A549 (cell line): ENCODE measurements around the gene SCAANT1. TPM values are rescaled to one million over a fixed set of nuclear protein-coding genes. Genes with fewer than 3 reads are reported as not detected.

Experiments
- ATAC-seq, 2 experiments: fragments of 200-7000 bp in 1 of 2; fragments of >200 bp in 1 of 2; cut with Nextera tagmentation in 1 of 2; cut with Tn5 transposase in 1 of 2; 3 replicates each; pipeline versions ENCODE4 v1.8.0 to v1.9.1; 2018 to 2020; ENCODE audit warnings: mild to moderate bottlenecking in 1 of 2, moderate library complexity in 1 of 2
- CTCF ChIA-PET: fragments of 300-600 bp; sonication (Branson Sonifier 250); formaldehyde crosslinking; extraction: SDS; loops from one replicate; lab custom pipeline; 2021; ENCODE audit warnings: antibody characterized with exemption, inconsistent platforms; lab: Yijun Ruan, JAX
- POLR2A ChIA-PET: fragments of 350-600 bp; formaldehyde crosslinking; extraction: SDS; loops from one replicate; lab custom pipeline; 2021; ENCODE audit warnings: antibody characterized with exemption, inconsistent platforms; lab: Yijun Ruan, JAX
- DNase-seq, 2 experiments: peaks; one replicate each; pipeline versions ENCODE4 v3.0.0 to v3.0.0-alpha.2; 2011 to 2016; ENCODE audit warnings: low read depth in 1 of 2, low spot score in 1 of 2
- FAIRE-seq: peaks from 2 replicates; lab custom pipeline; 2011; peaks lifted over from hg19 to GRCh38; lab: Jason Lieb, UNC
- H3K27ac ChIP-seq, 2 experiments: fragments of >200 bp; sonication (Bioruptor Twin); formaldehyde crosslinking; 3 replicates each; pipeline ENCODE4 v1.5.1; 2016 to 2017
- H3K4me1 ChIP-seq: fragments of >200 bp; sonication (Bioruptor Twin); formaldehyde crosslinking; 3 replicates; pipeline ENCODE4 v1.6.1; 2016
- H3K4me2 ChIP-seq: fragments of >200 bp; sonication (Bioruptor Twin); formaldehyde crosslinking; 3 replicates; pipeline ENCODE4 v1.6.1; 2016
- H3K4me3 ChIP-seq: fragments of >200 bp; sonication (Bioruptor Twin); formaldehyde crosslinking; 3 replicates; pipeline ENCODE4 v1.5.1; 2016
- H3K9me3 ChIP-seq: fragments of >200 bp; sonication (Bioruptor Twin); formaldehyde crosslinking; 3 replicates; pipeline ENCODE4 v1.6.1; 2016
- ATOH8 ChIP-seq: fragments of 250-450 bp; sonication (Bioruptor Pico); IDR thresholded peaks from 2 replicates; pipeline ENCODE4 v1.5.0; 2020; ENCODE audit warnings: low read depth, mild to moderate bottlenecking, moderate library complexity
- BHLHE40 ChIP-seq: IDR thresholded peaks from 2 replicates; pipeline ENCODE4 v1.6.1; 2012; ENCODE audit warnings: low read depth, low read length, inconsistent platforms
- CHD2 ChIP-seq: fragments of 150-350 bp; IDR thresholded peaks from 2 replicates; pipeline ENCODE4 v1.6.1; 2014; ENCODE audit warnings: low read length; ENCODE audit not compliant: partially characterized antibody
- E2F6 ChIP-seq: IDR thresholded peaks from 2 replicates; pipeline ENCODE4 v1.6.1; 2012; ENCODE audit warnings: low read depth, borderline replicate concordance
- EHF ChIP-seq: fragments of 250-450 bp; sonication (Bioruptor Pico); IDR thresholded peaks from 2 replicates; pipeline ENCODE4 v1.5.0; 2020; ENCODE audit warnings: mild to moderate bottlenecking
- ESRRA ChIP-seq: fragments of 150-350 bp; IDR thresholded peaks from 2 replicates; pipeline ENCODE4 v1.6.1; 2014; ENCODE audit warnings: mild to moderate bottlenecking, low read length, borderline replicate concordance
- FOSB ChIP-seq: fragments of 250-450 bp; sonication (Bioruptor Pico); IDR thresholded peaks from 2 replicates; pipeline ENCODE4 v1.5.0; 2020; ENCODE audit warnings: mild to moderate bottlenecking, moderate library complexity
- FOSL2 ChIP-seq, 2 experiments: fragments of 450-650 bp in 1 of 2; fragments of >200 bp in 1 of 2; sonication (Bioruptor Twin) in 1 of 2; formaldehyde crosslinking; IDR thresholded peaks; 2 replicates each; pipeline versions ENCODE4 v1.5.0 to v1.6.1; 2016 to 2020; ENCODE audit warnings: mild to moderate bottlenecking in 1 of 2, moderate library complexity in 1 of 2
- HDAC2 ChIP-seq: fragments of 200-600 bp; sonication (generic); IDR thresholded peaks from 2 replicates; pipeline ENCODE4 v1.6.1; 2016
- HES2 ChIP-seq: fragments of >200 bp; sonication (Bioruptor Twin); formaldehyde crosslinking; IDR thresholded peaks from 2 replicates; pipeline ENCODE4 v1.6.1; 2016
- HOXA7 ChIP-seq: fragments of 250-450 bp; sonication (Bioruptor Pico); IDR thresholded peaks from 2 replicates; pipeline ENCODE4 v1.5.0; 2020; ENCODE audit warnings: mild to moderate bottlenecking, moderate library complexity
- HOXB5 ChIP-seq: fragments of 250-450 bp; sonication (Bioruptor Pico); IDR thresholded peaks from 2 replicates; pipeline ENCODE4 v1.5.0; 2020; ENCODE audit warnings: mild to moderate bottlenecking, moderate library complexity
- JUNB ChIP-seq: fragments of >200 bp; sonication (Bioruptor Twin); formaldehyde crosslinking; IDR thresholded peaks from 2 replicates; pipeline ENCODE4 v1.6.1; 2016
- MAFK ChIP-seq: fragments of 450-650 bp; IDR thresholded peaks from 2 replicates; pipeline ENCODE4 v1.6.1; 2014; ENCODE audit not compliant: partially characterized antibody
- NFE2L2 ChIP-seq: fragments of 150-350 bp; conservative IDR thresholded peaks from 2 replicates; pipeline ENCODE4 v1.6.1; 2014; ENCODE audit warnings: low read length
- NPAS2 ChIP-seq: fragments of 250-450 bp; sonication (Bioruptor Pico); IDR thresholded peaks from 2 replicates; pipeline ENCODE4 v1.8.0; 2022; ENCODE audit warnings: mild to moderate bottlenecking, moderate library complexity, borderline replicate concordance
- PBX3 ChIP-seq: IDR thresholded peaks from 2 replicates; pipeline ENCODE4 v1.6.1; 2012
- POLR2A ChIP-seq: IDR thresholded peaks from 2 replicates; pipeline ENCODE4 v1.6.1; 2012; ENCODE audit warnings: mild to moderate bottlenecking, low read length
- POLR2AphosphoS2 ChIP-seq: conservative IDR thresholded peaks from 2 replicates; pipeline ENCODE4 v1.6.1; 2012; ENCODE audit warnings: low read length, improper control_type of control experiment, inconsistent platforms
- RAD21 ChIP-seq, 2 experiments: fragments of >200 bp in 1 of 2; sonication (Bioruptor Twin) in 1 of 2; formaldehyde crosslinking in 1 of 2; IDR thresholded peaks in 1 of 2; conservative IDR thresholded peaks in 1 of 2; 2 replicates in 1 of 2; 3 replicates in 1 of 2; pipeline ENCODE4 v1.6.1; 2012 to 2018; ENCODE audit warnings: inconsistent platforms in 1 of 2
- RARB ChIP-seq: fragments of 250-450 bp; sonication (Bioruptor Pico); IDR thresholded peaks from 2 replicates; pipeline ENCODE4 v1.8.0; 2021; ENCODE audit warnings: mild to moderate bottlenecking, moderate library complexity
- REST ChIP-seq: fragments of 200-600 bp; sonication (generic); IDR thresholded peaks from 2 replicates; pipeline ENCODE4 v1.6.1; 2016; ENCODE audit warnings: antibody characterized with exemption, mild to moderate bottlenecking, moderate library complexity
- RFX5 ChIP-seq: fragments of 450-650 bp; IDR thresholded peaks from 2 replicates; pipeline ENCODE4 v1.7.1; 2014; ENCODE audit warnings: antibody characterized with exemption, mild to moderate bottlenecking, moderate library complexity
- SMC3 ChIP-seq: fragments of >200 bp; sonication (Bioruptor Twin); formaldehyde crosslinking; IDR thresholded peaks from 3 replicates; pipeline ENCODE4 v1.6.1; 2018; ENCODE audit warnings: inconsistent platforms
- TFCP2L1 ChIP-seq: fragments of 250-450 bp; sonication (Bioruptor Pico); IDR thresholded peaks from 2 replicates; pipeline ENCODE4 v1.5.0; 2021; ENCODE audit warnings: mild to moderate bottlenecking
- ZNF302 ChIP-seq: fragments of 250-450 bp; sonication (Bioruptor Pico); IDR thresholded peaks from 2 replicates; pipeline ENCODE4 v1.9.0; 2021; ENCODE audit warnings: inconsistent platforms, mild to moderate bottlenecking, moderate library complexity
- ZSCAN20 ChIP-seq: fragments of 250-450 bp; sonication (Bioruptor Pico); IDR thresholded peaks from 2 replicates; pipeline ENCODE4 v1.8.0; 2022; ENCODE audit warnings: mild to moderate bottlenecking, moderate library complexity
- WGBS: methylation state at CpG from one replicate; pipeline ENCODE4 v1.1.6; 2017; ENCODE audit errors: missing lambda C conversion rate; 5-methylcytosine and 5-hydroxymethylcytosine counted together
- polyA plus RNA-seq, 4 experiments: library from polyadenylated mRNA; depleted of rRNA in 3 of 4; stranded (reverse); fragments of >200 nt; fragmentation: RNase III in 1 of 4; extraction: RNeasy Plus Mini Kit Qiagen cat#74134 plus additional on column Dnase treatment in 1 of 4; gene quantifications; 2 replicates in 3 of 4; 3 replicates in 1 of 4; pipeline ENCODE4 v1.2.3, GENCODE V29; 2011 to 2017

Gene SCAANT1
- polyA plus RNA-seq, 2 of the 4 experiments (the other 2 are of a cell fraction), result not detected

GRCh38 chr3:63870615-63871005, 41.6 kb downstream of the SCAANT1 start:
- no peak for DNase-seq
- no peak for TF ChIP-seq POLR2AphosphoS2
- TF ChIP-seq NPAS2 (CRISPR knock-in tag), result no peak
- TF ChIP-seq RAD21 (conservative IDR thresholded peaks at IDR 0.05 in 1 of 2, IDR thresholded peaks at IDR 0.05 in 1 of 2), result no peak
- no peak overlapping the region for H3K4me2 ChIP-seq
- no peak for FAIRE-seq
- H3K4me1 ChIP-seq, result no peaks in the 10 kb centered on the region
- H3K27ac ChIP-seq, result no peak overlapping the region
- no peak overlapping the region for H3K4me3 ChIP-seq
- WGBS, result 79% methylated on average over 2 of the region's 2 CpGs
- ChIA-PET CTCF (no interaction called here), POLR2A (no interaction called here)
- ATAC-seq, result no peak
- H3K9me3 ChIP-seq, result no peaks in the 10 kb centered on the region

GRCh38 chr3:63869940-63870614, 42.1 kb downstream of the SCAANT1 start:
- TF ChIP-seq CHD2 (no peak), ZNF302 (CRISPR knock-in tag) (no peak), PBX3 (no peak), ATOH8 (CRISPR knock-in tag) (no peak)
- ChIA-PET POLR2A (no interaction called here), CTCF (no interaction called here)
- H3K4me1 ChIP-seq, result peaks cover 3% of the 10 kb centered on the region; the same call in 1 of the 3 replicates
- no peak for ATAC-seq
- 93% methylated on average over 3 of the region's 3 CpGs for WGBS
- no peaks in the 10 kb centered on the region for H3K9me3 ChIP-seq
- no peak for DNase-seq
- no peak overlapping the region for H3K4me3 ChIP-seq
- no peak overlapping the region for H3K27ac ChIP-seq
- H3K4me2 ChIP-seq, result no peak overlapping the region
- no peak for FAIRE-seq

GRCh38 chr3:63867225-63867624, 45.0 kb downstream of the SCAANT1 start:
- ATAC-seq (no peak), FAIRE-seq (no peak), DNase-seq (no peak)
- ChIA-PET POLR2A (no interaction called here), CTCF (no interaction called here)
- 88% methylated on average over 1 of the region's 1 CpG for WGBS
- Histone ChIP-seq H3K4me3 (no peak overlapping the region), H3K9me3 (no peaks in the 10 kb centered on the region), H3K4me1 (peaks cover 10% of the 10 kb centered on the region; the same call in 1 of the 3 replicates), H3K27ac (no peak overlapping the region), H3K4me2 (no peak overlapping the region)
- no peak for TF ChIP-seq JUNB
- TF ChIP-seq BHLHE40, result no peak
- no peak for TF ChIP-seq POLR2AphosphoS2
- no peak for TF ChIP-seq RFX5
- no peak for TF ChIP-seq TFCP2L1 (CRISPR knock-in tag)
- no peak for TF ChIP-seq HDAC2
- no peak for TF ChIP-seq HES2
- no peak for TF ChIP-seq RARB (CRISPR knock-in tag)
- no peak for TF ChIP-seq HOXB5 (CRISPR knock-in tag)
- no peak for TF ChIP-seq ESRRA
- no peak for TF ChIP-seq MAFK
- TF ChIP-seq EHF (CRISPR knock-in tag), result no peak
- TF ChIP-seq NFE2L2, result no peak

- peak overlapping the region; percentile 94 for H3K4me2 ChIP-seq
- H3K4me3 ChIP-seq, result peak overlapping the region; percentile 99
- peak overlapping the region; percentile 100 for H3K27ac ChIP-seq
- H3K4me1 ChIP-seq, result peaks cover 12% of the 10 kb centered on the region; the same call in 1 of the 3 replicates
- POLR2A ChIA-PET, result no interaction called here
- ATAC-seq, result no peak
- WGBS, result 0% methylated on average over 3 of the region's 3 CpGs
- no peak for FAIRE-seq
- H3K9me3 ChIP-seq, result no peaks in the 10 kb centered on the region
- DNase-seq, result peak in 1 of 2 experiments; percentile 15
- CTCF ChIA-PET, result no interaction called here
- TF ChIP-seq REST, result no peak
- no peak for TF ChIP-seq E2F6
- TF ChIP-seq FOSB (CRISPR knock-in tag), result no peak
- TF ChIP-seq ZSCAN20, result no peak
- no peak for TF ChIP-seq POLR2A
- no peak for TF ChIP-seq BHLHE40
- no peak for TF ChIP-seq HOXA7 (CRISPR knock-in tag)
- TF ChIP-seq FOSL2 (IDR thresholded peaks at IDR 0.05), result no peak
- no peak for TF ChIP-seq FOSL2 (CRISPR knock-in tag; IDR thresholded peaks at IDR 0.05)
- no peak for TF ChIP-seq HDAC2
- no peak for TF ChIP-seq SMC3
Measured at GRCh38 chr3:63864965-63865327, 47.2 kb downstream of the SCAANT1 start.
